Right lobe of liver (tissue), 6 donors: ENCODE data around the gene ZNF408. TPM values are rescaled to one million over a fixed set of nuclear protein-coding genes. Genes with fewer than 3 reads are reported as not detected.

ENCODE experiments used
- ATAC-seq, 4 donors: fragments of 200-7000 bp; cut with Tn5 transposase; one replicate each; pipeline ENCODE4 v1.9.1; 2020; ENCODE audit warnings: mild to moderate bottlenecking in 4 of 4, moderate library complexity in 4 of 4
- DNase-seq, 3 donors: peaks; one replicate each; pipeline ENCODE4 v3.0.0-alpha.2; 2020
- H3K27ac ChIP-seq, 3 donors: fragments of 200-600 bp; one replicate each; pipeline ENCODE4 v1.8.0; 2022
- H3K27me3 ChIP-seq, 2 donors: fragments of 200-600 bp; one replicate each; pipeline ENCODE4 v1.8.0; 2022
- H3K36me3 ChIP-seq, 4 donors: fragments of 200-600 bp; sonication (generic) in 1 of 4; one replicate each; pipeline versions ENCODE4 v1.5.1 to v1.8.0; 2017 to 2022; ENCODE audit warnings: control low read depth in 1 of 4
- H3K4me1 ChIP-seq, 4 donors: fragments of 200-600 bp; sonication (generic) in 1 of 4; one replicate each; pipeline versions ENCODE4 v1.5.1 to v1.8.0; 2017 to 2022; ENCODE audit warnings: control low read depth in 1 of 4
- H3K4me3 ChIP-seq, 3 donors: fragments of 200-600 bp; one replicate each; pipeline ENCODE4 v1.8.0; 2022
- H3K9me3 ChIP-seq, 4 donors: fragments of 200-600 bp; sonication (generic) in 1 of 4; one replicate each; pipeline versions ENCODE4 v1.5.1 to v1.8.0; 2017 to 2022; ENCODE audit warnings: control low read depth in 1 of 4
- POLR2A ChIP-seq: fragments of 450-650 bp; IDR thresholded peaks from one replicate; pipeline ENCODE4 v1.6.1; 2017; ENCODE audit warnings: antibody characterized with exemption, mild to moderate bottlenecking
- WGBS: methylation state at CpG from one replicate; pipeline ENCODE4 v1.1.6; 2018; ENCODE audit warnings: low coverage, low lambda C conversion rate; ENCODE audit not compliant: insufficient coverage; ENCODE audit errors: missing lambda C conversion rate; 5-methylcytosine and 5-hydroxymethylcytosine counted together
- intact Hi-C, 2 donors: fragments of 100-400 bp; cut with DNase I; formaldehyde crosslinking; loops; one replicate each; pipeline versions ENCODE4 v1.11.2 to v1.14.1; 2022
- total RNA-seq, 6 experiments: library from RNA; depleted of rRNA in 2 of 6; stranded (reverse); fragments of >200 nt in 2 of 6; fragmentation: NEBNext Ultra II Directional in 3 of 6; extraction: Animal tissue kit (Norgen Biotek cat#: 25700) in 3 of 6; gene quantifications; one replicate each; pipeline versions ENCODE4 v1.1.0 to v1.2.4, GENCODE V29; 2016 to 2023
- TF ChIP-seq, protein P1 (sequence below), 4 donors: fragments of 200-600 bp in 3 of 4; fragments of 450-650 bp in 1 of 4; IDR thresholded peaks; one replicate each; pipeline versions ENCODE4 v1.5.1 to v1.8.0; 2016 to 2022; ENCODE audit warnings: antibody characterized with exemption in 4 of 4, mild to moderate bottlenecking in 2 of 4
- donor health status: DM: no; HTN: yes; CAD: no.
- donor health status: DM: no; HTN: no; CAD: no.
- donor health status: DM: no; HTN: no; CAD: no.
- donor health status: DM: no; HTN: yes; CAD: no.
- donor health status: DM: no; HTN: yes; CAD: no.

The ZNF408 gene
- total RNA-seq, 6 experiments from 2014 or later, result 4.0 to 16.3 (median 6.9) TPM

DNA sequence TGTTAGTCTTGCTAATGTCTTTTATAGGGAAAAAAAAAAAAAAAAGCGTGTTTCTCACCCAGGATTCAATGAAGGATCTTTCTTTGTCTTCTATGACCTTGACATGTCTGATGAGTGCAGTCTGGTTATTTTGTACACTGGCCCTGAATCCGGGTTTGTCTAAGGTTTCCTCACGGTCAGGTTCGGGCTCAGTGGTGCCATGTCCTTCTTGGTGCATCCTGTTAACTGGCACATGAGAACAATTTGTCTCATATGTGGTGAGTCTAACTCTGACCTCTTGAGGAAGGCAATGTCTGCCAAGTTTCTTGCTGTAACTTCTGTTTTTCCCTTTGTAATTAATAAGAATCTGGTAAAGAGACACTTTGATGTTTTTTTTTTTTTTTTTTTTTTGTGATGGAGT, 30.7 kb downstream of the ZNF408 start:
- Histone ChIP-seq H3K9me3 (no peaks in the 10 kb centered on the region), H3K4me3 (no peak overlapping the region), H3K27me3 (no peaks in the 10 kb centered on the region), H3K4me1 (peaks cover 0 to 47% (median 13%) of the 10 kb centered on the region in 4 donors), H3K27ac (no peak overlapping the region), H3K36me3 (peaks cover 0 to 95% (median 44%) of the 10 kb centered on the region in 4 donors)
- intact Hi-C loops, result no loop called here
- 68% methylated on average over 4 of the region's 4 CpGs for WGBS
- TF ChIP-seq, protein P1, sequence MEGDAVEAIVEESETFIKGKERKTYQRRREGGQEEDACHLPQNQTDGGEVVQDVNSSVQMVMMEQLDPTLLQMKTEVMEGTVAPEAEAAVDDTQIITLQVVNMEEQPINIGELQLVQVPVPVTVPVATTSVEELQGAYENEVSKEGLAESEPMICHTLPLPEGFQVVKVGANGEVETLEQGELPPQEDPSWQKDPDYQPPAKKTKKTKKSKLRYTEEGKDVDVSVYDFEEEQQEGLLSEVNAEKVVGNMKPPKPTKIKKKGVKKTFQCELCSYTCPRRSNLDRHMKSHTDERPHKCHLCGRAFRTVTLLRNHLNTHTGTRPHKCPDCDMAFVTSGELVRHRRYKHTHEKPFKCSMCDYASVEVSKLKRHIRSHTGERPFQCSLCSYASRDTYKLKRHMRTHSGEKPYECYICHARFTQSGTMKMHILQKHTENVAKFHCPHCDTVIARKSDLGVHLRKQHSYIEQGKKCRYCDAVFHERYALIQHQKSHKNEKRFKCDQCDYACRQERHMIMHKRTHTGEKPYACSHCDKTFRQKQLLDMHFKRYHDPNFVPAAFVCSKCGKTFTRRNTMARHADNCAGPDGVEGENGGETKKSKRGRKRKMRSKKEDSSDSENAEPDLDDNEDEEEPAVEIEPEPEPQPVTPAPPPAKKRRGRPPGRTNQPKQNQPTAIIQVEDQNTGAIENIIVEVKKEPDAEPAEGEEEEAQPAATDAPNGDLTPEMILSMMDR (IDR thresholded peaks at IDR 0.05), result no peak
- TF ChIP-seq POLR2A, result no peak
- peak in 1 of 3 donors; percentile 6 for DNase-seq
- ATAC-seq, result no peak

GRCh38 chr11:46733234-46733633, 32.4 kb downstream of the ZNF408 start:
- Histone ChIP-seq H3K36me3 (peaks cover 0 to 90% (median 37%) of the 10 kb centered on the region in 4 donors), H3K27ac (no peak overlapping the region), H3K4me1 (peaks cover 0 to 43% (median 13%) of the 10 kb centered on the region in 4 donors), H3K4me3 (no peak overlapping the region), H3K9me3 (no peaks in the 10 kb centered on the region), H3K27me3 (no peaks in the 10 kb centered on the region)
- WGBS, result 56% methylated on average over 1 of the region's 1 CpG
- TF ChIP-seq POLR2A, result no peak
- TF ChIP-seq, protein P1 (IDR thresholded peaks at IDR 0.05), result no peak
- DNase-seq (peak in 1 of 3 donors; percentile 10), ATAC-seq (no peak)
- intact Hi-C loops, result no loop called here

DNA sequence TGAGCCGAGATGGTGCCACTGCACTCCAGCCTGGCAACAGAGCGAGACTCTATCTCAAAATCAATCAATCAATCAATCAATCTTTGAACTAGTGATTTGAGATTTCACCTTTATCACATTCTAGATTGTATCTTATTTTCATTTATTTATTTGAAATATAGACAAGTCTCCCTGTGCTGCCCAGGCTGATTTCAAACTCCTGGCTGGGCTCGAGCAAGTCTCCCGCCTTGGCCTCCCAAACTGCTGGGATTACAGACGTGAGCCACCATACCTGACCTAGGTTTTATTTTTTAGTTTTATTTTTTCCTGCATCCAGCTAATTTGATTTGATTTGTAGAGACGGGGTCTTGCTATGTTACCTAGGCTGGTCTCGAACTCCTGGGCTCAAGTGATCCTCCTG, 35.3 kb downstream of the ZNF408 start:
- no peak overlapping the region for H3K4me3 ChIP-seq
- intact Hi-C loops, result no loop called here
- TF ChIP-seq POLR2A, result no peak
- H3K9me3 ChIP-seq, result no peaks in the 10 kb centered on the region
- H3K27me3 ChIP-seq, result no peaks in the 10 kb centered on the region
- 89% methylated on average over 6 of the region's 7 CpGs for WGBS
- peaks cover 0 to 93% (median 44%) of the 10 kb centered on the region in 4 donors for H3K36me3 ChIP-seq
- ATAC-seq (peak in 2 of 4 donors; percentile 5 to 6), DNase-seq (peak in 1 of 3 donors; percentile 27)
- peak overlapping the region; percentile 20 to 78 (median 36) for H3K27ac ChIP-seq
- H3K4me1 ChIP-seq, result peaks cover 0 to 33% (median 13%) of the 10 kb centered on the region in 4 donors

DNA sequence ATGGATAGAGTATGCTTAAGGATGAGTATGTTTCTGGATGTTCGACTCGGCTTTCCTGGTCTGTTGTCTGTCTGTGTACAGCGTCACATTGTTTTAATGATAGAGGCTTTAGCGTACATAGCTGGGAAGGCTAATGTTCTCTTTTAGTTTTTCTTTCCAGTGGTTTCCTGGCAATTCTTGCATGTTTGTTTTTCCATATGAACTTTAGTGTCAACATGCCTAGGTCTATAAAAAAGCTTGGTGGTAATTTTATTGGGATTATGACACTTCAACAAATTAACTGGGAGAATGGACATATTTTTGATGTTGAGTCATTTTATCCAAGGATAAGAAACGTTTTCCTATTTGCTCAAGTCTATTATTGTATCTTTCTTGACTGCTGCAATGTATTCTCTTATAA, 35.8 kb downstream of the ZNF408 start:
- DNase-seq (no peak), ATAC-seq (peak; percentile 45 to 73 (median 54))
- Histone ChIP-seq H3K27ac (peak overlapping the region; percentile 20 to 78 (median 36)), H3K27me3 (no peaks in the 10 kb centered on the region), H3K4me3 (no peak overlapping the region), H3K4me1 (peaks cover 0 to 33% (median 13%) of the 10 kb centered on the region in 4 donors), H3K36me3 (peaks cover 2 to 94% (median 47%) of the 10 kb centered on the region in 4 donors), H3K9me3 (no peaks in the 10 kb centered on the region)
- WGBS, result 65% methylated on average over 5 of the region's 5 CpGs
- TF ChIP-seq POLR2A, result no peak
- TF ChIP-seq, protein P1 (IDR thresholded peaks at IDR 0.05), result no peak
- intact Hi-C loops, result no loop called here

DNA sequence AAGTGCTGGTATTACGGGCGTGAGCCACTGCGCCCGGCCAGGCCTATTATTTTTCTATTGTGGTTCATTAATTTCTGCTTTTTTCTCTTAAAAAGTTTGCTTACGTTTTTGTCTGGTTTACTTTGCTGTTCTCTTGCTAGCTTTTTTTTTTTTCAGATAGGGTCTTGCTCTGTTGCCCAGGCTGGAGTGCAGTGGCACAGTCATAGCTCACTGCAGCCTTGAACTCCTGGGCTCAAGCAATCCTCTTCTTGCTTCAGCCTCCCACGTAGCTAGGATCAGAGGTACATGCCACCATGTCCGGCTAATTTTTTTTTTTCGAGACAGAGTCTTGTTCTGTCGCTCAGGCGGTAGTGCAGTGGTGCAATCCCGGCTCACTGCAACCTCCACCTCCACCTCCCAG, 36.9 kb downstream of the ZNF408 start:
- H3K27me3 ChIP-seq, result no peaks in the 10 kb centered on the region
- peaks cover 4 to 94% (median 50%) of the 10 kb centered on the region in 4 donors for H3K36me3 ChIP-seq
- peak overlapping the region in 1 of 3 donors; percentile 78 for H3K27ac ChIP-seq

More for the DNA sequence above, 36.9 kb downstream of the ZNF408 start:
- no peak overlapping the region for H3K4me3 ChIP-seq
- no peaks in the 10 kb centered on the region for H3K9me3 ChIP-seq
- H3K4me1 ChIP-seq, result peaks cover 0 to 33% (median 13%) of the 10 kb centered on the region in 4 donors
- 84% methylated on average over 8 of the region's 11 CpGs for WGBS
- ATAC-seq (no peak), DNase-seq (no peak)
- intact Hi-C loops, result no loop called here
- TF ChIP-seq, protein P1 (IDR thresholded peaks at IDR 0.05), result no peak
- TF ChIP-seq POLR2A, result no peak
